ENCODE data around the gene LRCOL1.

- TF ChIP-seq CTCF (conservative IDR thresholded peaks at IDR 0.05; ENCODE audit: low read length) (no peak), EZH2phosphoT487 (IDR thresholded peaks at IDR 0.05; ENCODE audit: borderline replicate concordance) (no peak)
Measured at GRCh38 chr12:132603240-132604150, 6.9 kb downstream of the LRCOL1 start.
